ENCODE results near the gene APBA3. TPM values are rescaled to one million over a fixed set of nuclear protein-coding genes. Genes with fewer than 3 reads are reported as not detected.

The APBA3 gene
- total and polyA plus RNA-seq, 2 experiments from 2014 or later, result 17.2 to 31.8 TPM

DNA sequence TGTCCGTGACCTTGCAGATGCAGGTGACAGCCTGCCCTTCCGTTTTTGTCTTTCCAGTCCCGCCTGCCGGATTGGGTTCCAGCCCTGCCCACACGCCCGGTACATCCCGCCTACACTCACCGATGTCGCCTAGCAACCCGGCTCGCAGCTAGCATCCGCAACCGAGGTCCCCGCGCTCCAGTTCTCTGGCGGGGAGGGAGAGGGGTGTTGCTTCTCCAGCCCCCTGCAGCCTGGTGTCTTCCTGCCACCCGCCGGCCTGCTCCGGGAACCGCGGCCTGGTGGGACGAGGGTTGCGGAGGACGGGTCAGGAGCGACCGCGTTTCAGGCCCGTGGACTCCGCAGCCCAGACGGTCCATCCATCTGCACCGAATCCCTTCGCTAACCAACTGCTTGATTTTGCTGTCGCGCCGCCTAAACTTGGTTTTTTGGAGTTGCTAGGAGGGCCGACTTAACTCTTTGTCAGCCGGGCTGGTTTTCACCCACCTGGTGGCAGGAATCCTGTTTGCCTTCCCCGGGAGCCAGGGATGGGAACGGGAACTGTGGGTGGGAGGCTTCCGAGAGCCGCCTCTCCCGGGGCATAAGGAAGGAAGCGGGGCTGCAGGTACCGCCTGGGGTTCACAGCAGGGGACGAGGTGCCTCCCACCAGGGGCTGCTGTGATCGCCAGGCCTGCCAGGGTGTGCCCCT is 40.1 kb upstream of the APBA3 start:
- Histone ChIP-seq H3F3A (replicated peaks; ENCODE audit: low read depth) (peaks cover 9% of the 10 kb centered on the region; the same call in 1 of the 2 replicates), H3K79me2 (replicated peaks; ENCODE audit: insufficient read depth) (no peaks in the 10 kb centered on the region), H3K4me3 (peak overlapping the region; percentile 69), H4K20me1 (replicated peaks; ENCODE audit: insufficient read depth) (no peaks in the 10 kb centered on the region), H2AFZ (peak overlapping the region; percentile 95), H3K27me3 (ENCODE audit: insufficient read depth) (peaks cover 14% of the 10 kb centered on the region; the same call in 1 of the 2 replicates), H3K4me2 (peak overlapping the region; percentile 90), H3K27ac (ENCODE audit: low read depth) (no peak overlapping the region), H3K4me1 (ENCODE audit: insufficient read depth) (no peaks in the 10 kb centered on the region; the same call in 1 of the 2 replicates), H3K9me2 (ENCODE audit: insufficient read depth) (no peaks in the 10 kb centered on the region), H3K36me3 (ENCODE audit: insufficient read depth) (no peaks in the 10 kb centered on the region)
- no peaks in the 10 kb centered on the region; the same call in 2 of the 3 replicates for H3K4me1 Mint-ChIP-seq
- TF ChIP-seq POLR2AphosphoS5 (IDR thresholded peaks at IDR 0.05; ENCODE audit: low read depth) (no peak), CREB1 (CRISPR knock-in tag; IDR thresholded peaks at IDR 0.05; ENCODE audit: low read depth) (no peak), REST (IDR thresholded peaks at IDR 0.05; ENCODE audit: unreplicated experiment) (no peak), STAT1 (IDR thresholded peaks at IDR 0.05; ENCODE audit: unreplicated experiment) (no peak), ZNF331 (CRISPR knock-in tag; IDR thresholded peaks at IDR 0.05; ENCODE audit: low read depth) (no peak), CTCF (conservative IDR thresholded peaks at IDR 0.05; ENCODE audit: low read depth in 2 of 2) (peak; percentile 22 to 52; a peak in 2 of 4 replicates), EZH2phosphoT487 (IDR thresholded peaks at IDR 0.05; ENCODE audit: unreplicated experiment) (no peak)
- TF ChIP-seq, protein P1, sequence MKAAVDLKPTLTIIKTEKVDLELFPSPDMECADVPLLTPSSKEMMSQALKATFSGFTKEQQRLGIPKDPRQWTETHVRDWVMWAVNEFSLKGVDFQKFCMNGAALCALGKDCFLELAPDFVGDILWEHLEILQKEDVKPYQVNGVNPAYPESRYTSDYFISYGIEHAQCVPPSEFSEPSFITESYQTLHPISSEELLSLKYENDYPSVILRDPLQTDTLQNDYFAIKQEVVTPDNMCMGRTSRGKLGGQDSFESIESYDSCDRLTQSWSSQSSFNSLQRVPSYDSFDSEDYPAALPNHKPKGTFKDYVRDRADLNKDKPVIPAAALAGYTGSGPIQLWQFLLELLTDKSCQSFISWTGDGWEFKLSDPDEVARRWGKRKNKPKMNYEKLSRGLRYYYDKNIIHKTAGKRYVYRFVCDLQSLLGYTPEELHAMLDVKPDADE (IDR thresholded peaks at IDR 0.05), result no peak
- peak overlapping the region; percentile 64 for H3K4me3 Mint-ChIP-seq
- DNase-seq (ENCODE audit: low spot score) (peak; percentile 90), ATAC-seq (peak; percentile 88)
- H3K27ac Mint-ChIP-seq, result no peak overlapping the region
- peaks cover 26% of the 10 kb centered on the region for H3K27me3 Mint-ChIP-seq (ENCODE audit: insufficient read depth, low read depth, poor library complexity)
- H3K36me3 Mint-ChIP-seq (ENCODE audit: low read depth), result no peaks in the 10 kb centered on the region; the same call in 2 of the 3 replicates
- peaks cover 11% of the 10 kb centered on the region for H3K9me3 Mint-ChIP-seq

Data from GM23338 (cell line).